Esophagus mucosa (tissue), 1 donor: ENCODE measurements around the gene PLCD1. TPM values are rescaled to one million over a fixed set of nuclear protein-coding genes. Genes with fewer than 3 reads are reported as not detected.
"Not testable (repeated sequence)": the region's sequence is repeated elsewhere in the genome, so short reads cannot be mapped to it uniquely, and the experiment has no call there.

Source experiments
- ATAC-seq: fragments of 200-7000 bp; cut with Tn5 transposase; one replicate; pipeline ENCODE4 v1.9.1; 2020
- total RNA-seq: library from RNA; stranded (reverse); gene quantifications from one replicate; pipeline ENCODE4 v1.2.4, GENCODE V29; 2023
- donor health status: DM: yes; HTN: yes; CAD: no.

Gene PLCD1
- total RNA-seq, 1 donor from 2014 or later = 72.5 TPM

- no peak for ATAC-seq
Observed at GRCh38 chr3:37999836-38000235, 29.6 kb downstream of the PLCD1 start.

GRCh38 chr3:37997791-37998370, 31.6 kb downstream of the PLCD1 start:
- ATAC-seq = no peak

- ATAC-seq = no peak
Observed at GRCh38 chr3:37997342-37997741, 32.1 kb downstream of the PLCD1 start.

- peak; percentile 77 for ATAC-seq
Observed at GRCh38 chr3:37996785-37997301, 32.6 kb downstream of the PLCD1 start.

GRCh38 chr3:37995652-37996641, 33.5 kb downstream of the PLCD1 start:
- no peak for ATAC-seq

- ATAC-seq = no peak
Observed at GRCh38 chr3:37994639-37994972, 34.8 kb downstream of the PLCD1 start.

GRCh38 chr3:37993820-37994638, 35.4 kb downstream of the PLCD1 start:
- ATAC-seq = peak; percentile 16

- no peak for ATAC-seq
Observed at GRCh38 chr3:37993460-37993819, 36.0 kb downstream of the PLCD1 start.

GRCh38 chr3:37993067-37993455, 36.4 kb downstream of the PLCD1 start:
- no peak for ATAC-seq

GRCh38 chr3:37992271-37993066, 37.0 kb downstream of the PLCD1 start:
- ATAC-seq = peak; percentile 78

GRCh38 chr3:37991823-37992222, 37.6 kb downstream of the PLCD1 start:
- ATAC-seq = no peak

GRCh38 chr3:37991109-37991508, 38.3 kb downstream of the PLCD1 start:
- ATAC-seq = no peak

- ATAC-seq = peak; percentile 31
Observed at GRCh38 chr3:37990527-37990926, 38.9 kb downstream of the PLCD1 start, which contains the start of gene VILL. TSS of gene VILL (plus strand) at chr3:37990786. CDS start at chr3:37993673, 2,887 bp downstream.

GRCh38 chr3:37989821-37990480, 39.5 kb downstream of the PLCD1 start:
- no peak for ATAC-seq

GRCh38 chr3:37988931-37989525, 40.4 kb downstream of the PLCD1 start:
- ATAC-seq = no peak

- not testable (repeated sequence) for ATAC-seq
Observed at GRCh38 chr3:37988376-37988775, 41.1 kb downstream of the PLCD1 start.

GRCh38 chr3:37987751-37988179, 41.7 kb downstream of the PLCD1 start:
- no peak for ATAC-seq

GRCh38 chr3:37987315-37987697, 42.1 kb downstream of the PLCD1 start:
- no peak for ATAC-seq

- ATAC-seq = peak; percentile 79
Observed at GRCh38 chr3:37986479-37987314, 42.7 kb downstream of the PLCD1 start.
